Activated CD4-positive, alpha-beta memory T cell treated with anti-CD3 and anti-CD28 coated beads for 36 hours (primary cell): Measurements from ENCODE around the gene LCE1B. TPM values are rescaled to one million over a fixed set of nuclear protein-coding genes. Genes with fewer than 3 reads are reported as not detected.

Source experiments
- total RNA-seq, 2 experiments: library from RNA; stranded (reverse); gene quantifications; one replicate each; pipeline ENCODE4 v1.2.3, GENCODE V29; 2021

LCE1B gene
- total RNA-seq, 2 experiments from 2014 or later = not detected

Other genes starting within 250 kb of the LCE1B start
- not detected for gene LCE3E, start 245.2 kb upstream of the LCE1B start, total RNA-seq
- not detected for gene LCE3D, start 231.5 kb upstream of the LCE1B start, total RNA-seq
- gene LCE3C, start 211.7 kb upstream of the LCE1B start, total RNA-seq = not detected
- not detected for gene LCE3B, start 198.2 kb upstream of the LCE1B start, total RNA-seq
- not detected for gene LCE3A, start 188.9 kb upstream of the LCE1B start, total RNA-seq
- gene LCE2D, start 148.6 kb upstream of the LCE1B start, total RNA-seq = not detected
- gene LCE2C, start 136.7 kb upstream of the LCE1B start, total RNA-seq = not detected
- not detected for gene LCE2B, start 125.8 kb upstream of the LCE1B start, total RNA-seq
- gene LCE2A, start 113.6 kb upstream of the LCE1B start, total RNA-seq = not detected
- gene LCE4A, start 103.8 kb upstream of the LCE1B start, total RNA-seq = not detected
- gene KPRP, start 53.9 kb upstream of the LCE1B start, total RNA-seq = not detected
- gene LCE1F, start 36.8 kb upstream of the LCE1B start, total RNA-seq = not detected
- gene LCE1E, start 25.7 kb upstream of the LCE1B start, total RNA-seq = not detected
- not detected for gene LCE1D, start 15.2 kb upstream of the LCE1B start, total RNA-seq
- not detected for gene LCE1C, start 5.3 kb upstream of the LCE1B start, total RNA-seq
- not detected for gene LCE1A, start 15.5 kb downstream of the LCE1B start, total RNA-seq
- not detected for gene LCE6A, start 30.9 kb downstream of the LCE1B start, total RNA-seq
- not detected for gene LCE7A, start 48.0 kb downstream of the LCE1B start, total RNA-seq
- gene SMCP, start 66.4 kb downstream of the LCE1B start, total RNA-seq = not detected
- gene IVL, start 96.6 kb downstream of the LCE1B start, total RNA-seq = not detected
- not detected for gene SPRR5, start 135.2 kb downstream of the LCE1B start, total RNA-seq
- gene SPRR4, start 158.7 kb downstream of the LCE1B start, total RNA-seq = not detected
- not detected for gene SPRR1A, start 172.1 kb downstream of the LCE1B start, total RNA-seq
- gene SPRR3, start 189.8 kb downstream of the LCE1B start, total RNA-seq = not detected
- not detected for gene SPRR1B, start 219.2 kb downstream of the LCE1B start, total RNA-seq
- not detected for gene SPRR2D, start 229.1 kb downstream of the LCE1B start, total RNA-seq
- gene SPRR2A, start 245.5 kb downstream of the LCE1B start, total RNA-seq = not detected